ENCODE data around the gene POU6F2.

POU6F2 gene

GRCh38 chr7:39069031-39069430, 91.3 kb downstream of the POU6F2 start:
- DNase-seq (ENCODE audit: low read depth, low spot score), result no peak

DNA sequence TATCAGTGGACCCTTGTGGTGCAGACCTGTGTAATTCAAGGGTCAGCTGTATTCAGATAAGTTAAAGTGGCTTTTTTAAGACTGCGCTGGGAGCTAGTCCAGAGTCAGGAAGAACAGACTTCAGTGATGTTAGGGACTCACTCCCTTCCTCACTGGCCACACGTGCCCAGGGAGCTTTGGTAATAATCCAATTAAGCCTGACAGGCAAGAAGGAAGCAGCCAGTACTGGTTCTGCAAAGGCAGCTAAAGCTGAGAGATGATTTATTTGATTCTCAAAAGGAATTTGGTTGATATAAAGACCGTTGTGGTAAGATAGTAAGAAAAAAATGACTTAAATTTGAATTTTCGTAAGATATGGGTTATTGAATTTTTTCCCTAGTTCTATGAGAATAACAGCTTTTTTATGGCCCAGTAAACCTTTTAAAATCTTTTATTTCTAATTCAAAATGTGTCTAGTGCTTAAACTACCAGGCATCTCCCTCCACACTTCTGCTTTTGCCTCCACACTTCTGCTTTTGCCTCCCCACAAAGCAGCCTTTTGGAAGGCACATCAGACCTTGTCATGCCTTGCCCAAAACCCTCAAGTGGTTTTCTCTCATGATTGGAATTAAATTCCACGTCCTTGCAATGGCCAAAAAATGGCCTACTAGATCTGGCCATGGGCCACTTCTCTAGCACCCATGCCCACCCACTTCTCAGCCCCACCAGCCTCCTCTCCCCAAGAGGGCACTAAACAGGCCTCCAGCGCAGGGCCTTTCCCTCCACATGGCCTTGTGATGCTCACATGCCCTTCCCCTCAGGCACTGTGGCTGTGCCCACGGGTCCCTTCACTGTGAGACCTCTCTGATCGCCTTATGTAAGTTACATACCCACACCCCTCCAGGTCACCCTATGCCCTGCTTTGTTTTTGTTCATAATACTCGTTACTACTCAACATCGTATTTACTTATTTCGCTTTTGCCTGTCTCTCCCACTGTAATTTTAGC, 92.5 kb downstream of the POU6F2 start:
- DNase-seq (ENCODE audit: low read depth, low spot score), result no peak

- no peak for DNase-seq (ENCODE audit: low read depth, low spot score)
Measured at GRCh38 chr7:39071116-39071515, 93.4 kb downstream of the POU6F2 start.

DNA sequence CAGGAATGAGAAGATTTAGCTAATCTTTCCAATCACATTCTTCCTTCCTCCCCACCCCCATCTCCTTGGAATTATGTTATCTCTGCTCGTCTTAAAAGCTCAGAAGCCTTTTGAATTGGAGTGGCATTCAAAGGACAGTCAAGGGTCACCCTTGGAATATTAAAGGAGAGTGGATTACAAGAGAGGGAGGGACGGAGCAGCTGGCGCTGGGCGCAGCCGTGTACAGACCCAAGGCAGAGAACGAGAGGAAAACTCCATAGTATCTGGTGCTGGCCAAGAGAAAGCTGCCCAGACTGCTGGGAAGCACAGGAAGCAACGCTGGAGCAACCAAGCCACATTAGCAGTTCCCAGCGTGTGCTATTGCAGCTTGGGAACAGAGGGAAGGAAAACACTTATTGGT, 95.7 kb downstream of the POU6F2 start:
- no peak for DNase-seq (ENCODE audit: low read depth, low spot score)

DNA sequence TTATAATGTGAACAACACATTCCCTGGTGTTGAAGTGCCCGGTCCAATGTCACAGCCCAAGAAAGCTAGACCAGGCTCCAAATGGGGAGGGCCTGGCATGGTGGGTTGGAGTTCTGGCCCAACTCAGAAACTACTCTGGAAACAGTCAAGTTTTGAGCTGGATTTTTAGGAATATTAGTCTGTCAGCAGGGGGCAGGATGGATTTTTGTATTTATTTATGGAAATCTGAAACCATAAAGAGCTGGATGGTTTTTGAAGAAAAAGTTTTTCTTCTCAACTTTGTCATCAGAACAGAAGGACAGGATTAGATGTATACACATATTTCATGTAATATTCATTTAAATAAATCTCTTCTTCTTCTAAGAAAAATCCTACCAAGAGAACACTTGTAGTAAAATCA, 97.5 kb downstream of the POU6F2 start:
- no peak for DNase-seq (ENCODE audit: low read depth, low spot score)

GRCh38 chr7:39083781-39084180, 106.1 kb downstream of the POU6F2 start:
- no peak for DNase-seq (ENCODE audit: low read depth, low spot score)

DNA sequence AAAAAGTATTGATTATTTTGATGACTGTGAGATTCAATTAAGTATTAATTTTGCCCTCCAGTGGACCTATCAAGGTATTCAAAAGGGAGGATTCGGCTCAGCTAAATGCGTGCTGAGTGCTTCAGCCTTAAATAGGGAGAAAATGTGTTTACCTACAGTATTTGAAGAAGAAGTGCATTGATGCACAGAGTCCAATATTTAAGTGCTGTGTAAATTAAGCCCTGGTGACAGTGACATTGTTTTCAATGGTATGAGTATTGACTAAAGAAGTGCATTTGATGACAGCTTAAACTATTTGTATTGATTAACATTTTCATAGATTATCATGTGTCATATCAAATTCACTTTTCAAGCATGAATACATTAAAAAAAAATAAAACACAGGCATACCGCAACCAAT, 106.6 kb downstream of the POU6F2 start:
- DNase-seq (ENCODE audit: low read depth, low spot score), result no peak

- no peak for DNase-seq (ENCODE audit: low read depth, low spot score)
Measured at GRCh38 chr7:39085189-39085588, 107.5 kb downstream of the POU6F2 start.

- DNase-seq (ENCODE audit: low read depth, low spot score), result no peak
Measured at GRCh38 chr7:39085590-39086049, 107.9 kb downstream of the POU6F2 start.

- DNase-seq (ENCODE audit: low read depth, low spot score), result no peak
Measured at GRCh38 chr7:39086638-39087360, 109.1 kb downstream of the POU6F2 start.

DNA sequence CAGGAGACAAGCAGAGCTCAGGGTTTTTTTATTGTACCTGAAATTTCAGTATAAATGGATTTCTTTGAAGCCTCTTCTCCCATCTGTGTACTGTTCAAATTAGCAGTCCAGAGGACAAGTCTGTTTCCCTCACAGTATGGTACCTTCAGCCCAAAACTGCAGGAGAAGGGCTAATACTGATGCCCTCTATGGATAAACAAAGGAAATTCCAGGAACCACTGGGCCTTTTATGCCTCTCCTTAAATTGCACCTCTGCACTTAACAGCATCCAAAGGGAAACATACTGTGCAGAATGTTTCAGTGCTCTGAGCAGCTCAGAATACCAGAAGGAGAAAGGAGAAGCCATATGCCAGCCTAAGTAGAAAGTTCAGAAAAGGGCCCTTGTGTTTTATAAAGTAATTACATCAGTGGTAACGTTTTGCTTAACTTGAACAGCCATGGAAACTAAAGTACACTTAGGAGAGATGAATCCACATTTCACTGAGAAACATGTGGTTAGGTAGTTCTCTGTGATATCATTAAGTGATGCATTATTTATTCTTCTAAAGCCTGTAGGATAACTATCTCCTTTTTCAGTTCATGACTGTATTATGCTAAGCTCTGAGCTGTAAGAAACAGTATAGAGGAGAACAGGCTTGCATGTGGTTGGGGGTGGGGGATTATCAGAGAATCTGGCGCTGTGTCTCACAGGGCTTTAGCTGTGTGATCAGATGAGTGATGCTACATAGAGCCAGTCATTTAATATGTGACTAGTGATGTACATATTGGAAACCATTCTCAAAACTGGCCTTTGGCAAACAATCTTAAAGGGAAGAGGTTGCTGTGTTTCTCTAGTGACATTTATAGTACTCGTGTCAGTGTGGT, 111.3 kb downstream of the POU6F2 start:
- no peak for DNase-seq (ENCODE audit: low read depth, low spot score)

- no peak for DNase-seq (ENCODE audit: low read depth, low spot score)
Measured at GRCh38 chr7:39091145-39091544, 113.4 kb downstream of the POU6F2 start.

- no peak for DNase-seq (ENCODE audit: low read depth, low spot score)
Measured at GRCh38 chr7:39091774-39092173, 114.1 kb downstream of the POU6F2 start.

DNA sequence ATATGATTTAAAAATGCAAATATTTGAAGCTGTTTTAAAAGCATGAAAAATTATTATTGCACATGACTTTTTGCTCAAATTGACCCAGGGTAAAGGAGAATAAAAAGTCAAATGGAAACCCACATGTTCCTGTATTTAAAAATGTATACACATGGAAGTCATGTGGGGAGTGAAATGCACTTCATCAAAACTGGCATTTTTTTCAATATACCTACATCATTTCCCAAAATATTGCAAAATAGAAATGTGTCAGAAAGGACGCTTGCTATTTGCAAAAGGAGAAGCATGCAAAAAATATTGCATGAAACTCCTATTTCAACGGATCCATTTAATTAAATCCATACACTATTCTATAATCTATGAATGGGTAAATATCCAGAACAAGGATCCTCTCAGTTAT, 117.0 kb downstream of the POU6F2 start:
- DNase-seq (ENCODE audit: low read depth, low spot score), result no peak

GRCh38 chr7:39095875-39096619, 118.3 kb downstream of the POU6F2 start:
- DNase-seq (ENCODE audit: low read depth, low spot score), result no peak

- DNase-seq (ENCODE audit: low read depth, low spot score), result no peak
Measured at GRCh38 chr7:39098506-39098905, 120.8 kb downstream of the POU6F2 start.

DNA sequence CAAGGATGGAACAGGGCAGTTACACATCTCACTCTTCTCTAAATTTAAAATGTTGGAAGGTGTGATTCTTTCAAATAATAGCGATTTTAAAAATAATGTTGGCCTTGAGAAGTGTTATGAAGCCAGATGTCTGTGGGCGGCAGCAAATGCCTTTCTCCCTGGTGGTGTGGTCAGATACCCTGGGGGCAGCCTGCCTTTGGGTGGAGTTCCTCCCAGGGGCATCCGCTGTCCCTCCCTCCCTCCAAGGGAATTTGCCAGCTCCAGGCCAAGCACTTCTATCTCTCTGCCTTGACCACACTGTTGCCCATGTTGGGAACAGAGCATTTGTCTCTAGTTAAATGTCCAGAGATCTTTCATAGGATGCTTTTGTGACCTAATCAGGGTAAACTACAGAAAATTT, 121.4 kb downstream of the POU6F2 start:
- no peak for DNase-seq (ENCODE audit: low read depth, low spot score)

DNA sequence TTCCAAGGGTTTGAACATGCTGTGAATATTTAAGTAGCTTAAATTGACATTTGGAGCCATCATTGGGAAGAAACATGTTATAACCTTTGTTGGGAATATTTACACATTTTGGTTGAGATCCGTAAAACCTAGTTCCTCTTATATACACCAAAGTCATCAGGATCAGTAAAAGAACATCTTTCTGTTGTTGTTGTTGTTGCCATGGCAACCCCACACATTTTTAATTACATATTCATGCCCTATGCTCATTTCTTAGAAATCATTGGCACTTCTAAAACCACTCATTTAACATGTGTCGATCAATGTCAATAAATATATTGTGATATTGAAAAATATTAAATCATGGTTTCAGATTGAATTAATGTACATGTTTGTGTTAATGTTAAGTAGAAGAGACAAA, 122.6 kb downstream of the POU6F2 start:
- no peak for DNase-seq (ENCODE audit: low read depth, low spot score)

DNA sequence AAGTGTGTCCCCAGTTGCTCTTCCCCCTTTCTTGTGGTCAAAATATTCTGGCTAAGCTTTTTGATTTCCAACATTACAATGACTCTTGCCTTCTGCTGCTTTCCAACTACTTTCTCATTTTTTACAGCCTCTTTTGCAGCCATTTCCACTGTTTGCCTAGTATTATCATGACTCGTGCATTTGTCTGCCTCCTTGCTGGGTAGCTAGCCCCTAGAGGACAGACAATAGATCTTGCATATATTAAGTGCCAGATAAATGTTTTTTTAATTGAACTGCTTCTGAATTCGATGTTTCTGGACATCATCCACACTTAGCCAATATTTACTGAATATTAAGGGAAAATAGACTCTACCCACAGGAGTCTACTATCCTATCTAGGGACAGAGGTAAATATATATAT, 124.5 kb downstream of the POU6F2 start:
- DNase-seq (ENCODE audit: low read depth, low spot score), result no peak

GRCh38 chr7:39105720-39106119, 128.0 kb downstream of the POU6F2 start:
- no peak for DNase-seq (ENCODE audit: low read depth, low spot score)

DNA sequence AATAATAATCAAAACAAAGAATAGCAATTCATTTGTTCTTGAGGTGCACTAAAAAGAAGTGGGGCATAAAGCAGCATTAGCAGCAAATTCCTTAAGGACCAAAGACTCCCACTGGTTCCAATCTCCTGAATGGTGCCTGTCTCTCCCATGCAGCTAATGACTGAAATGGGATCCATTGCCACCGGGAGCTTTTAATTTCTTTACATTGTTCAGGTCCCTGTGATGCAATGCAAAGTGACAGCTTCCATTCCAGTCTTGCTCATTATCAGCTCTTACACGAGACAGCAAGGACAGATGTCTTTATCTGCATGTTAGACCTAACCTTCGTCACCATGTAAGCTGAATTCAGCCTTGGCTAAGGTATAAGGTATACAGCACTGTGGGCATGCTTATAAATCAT, 148.1 kb downstream of the POU6F2 start:
- no peak for DNase-seq (ENCODE audit: low read depth, low spot score)
